Stimulated activated CD8-positive, alpha-beta memory T cell treated with anti-CD3 and anti-CD28 coated beads, Interleukin-15, amount 100 ng/mL, for 24 hours (primary cell): ENCODE data around the gene DHRS1.

Source experiments
- DNase-seq: peaks from one replicate; pipeline ENCODE4 v3.0.0-alpha.2; 2020; ENCODE audit warnings: low read depth

Gene DHRS1

DNA sequence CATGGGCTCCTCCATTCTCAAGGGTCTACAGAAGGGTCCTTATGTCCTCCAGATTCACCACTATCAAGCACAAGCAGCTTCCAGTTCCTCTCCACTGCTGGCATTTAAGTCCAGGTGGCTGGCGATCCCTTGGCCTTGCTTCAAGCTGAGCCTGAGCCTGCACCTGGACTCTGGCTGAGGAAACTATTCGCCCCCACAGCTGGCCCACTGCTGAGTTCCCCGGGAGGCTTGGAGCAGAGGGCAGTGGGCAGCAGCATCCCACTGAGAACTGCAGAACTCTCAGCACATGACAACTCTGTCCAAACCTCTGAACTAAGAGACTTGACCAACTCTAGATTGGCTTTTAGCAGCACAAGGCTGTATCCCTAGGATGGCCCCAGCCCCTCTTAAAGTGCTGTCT, 16.8 kb downstream of the DHRS1 start:
- DNase-seq = no peak

DNA sequence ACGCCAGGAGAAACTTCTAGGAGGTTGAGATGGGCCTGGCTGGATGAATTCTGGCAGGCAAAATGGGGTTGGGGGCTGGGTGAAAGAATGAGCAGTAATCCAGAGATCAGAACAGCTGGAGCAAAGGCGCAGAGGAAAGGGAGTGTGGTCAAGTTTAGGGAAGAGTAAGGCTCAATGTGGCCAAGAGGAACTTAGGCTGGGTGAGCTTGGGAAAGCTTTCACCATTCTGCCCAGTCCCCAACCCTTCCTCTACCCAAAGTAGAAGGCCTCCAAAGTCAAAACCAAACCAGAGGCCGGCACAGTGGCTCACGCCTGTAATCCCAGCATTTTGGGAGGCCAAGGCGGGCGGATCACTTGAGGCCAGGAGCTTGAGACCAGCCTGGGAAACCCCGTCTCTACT, 17.9 kb downstream of the DHRS1 start:
- no peak for DNase-seq

- DNase-seq = no peak
These were observed 18.7 kb downstream of the DHRS1 start for GRCh38 chr14:24280797-24281460.

DNA sequence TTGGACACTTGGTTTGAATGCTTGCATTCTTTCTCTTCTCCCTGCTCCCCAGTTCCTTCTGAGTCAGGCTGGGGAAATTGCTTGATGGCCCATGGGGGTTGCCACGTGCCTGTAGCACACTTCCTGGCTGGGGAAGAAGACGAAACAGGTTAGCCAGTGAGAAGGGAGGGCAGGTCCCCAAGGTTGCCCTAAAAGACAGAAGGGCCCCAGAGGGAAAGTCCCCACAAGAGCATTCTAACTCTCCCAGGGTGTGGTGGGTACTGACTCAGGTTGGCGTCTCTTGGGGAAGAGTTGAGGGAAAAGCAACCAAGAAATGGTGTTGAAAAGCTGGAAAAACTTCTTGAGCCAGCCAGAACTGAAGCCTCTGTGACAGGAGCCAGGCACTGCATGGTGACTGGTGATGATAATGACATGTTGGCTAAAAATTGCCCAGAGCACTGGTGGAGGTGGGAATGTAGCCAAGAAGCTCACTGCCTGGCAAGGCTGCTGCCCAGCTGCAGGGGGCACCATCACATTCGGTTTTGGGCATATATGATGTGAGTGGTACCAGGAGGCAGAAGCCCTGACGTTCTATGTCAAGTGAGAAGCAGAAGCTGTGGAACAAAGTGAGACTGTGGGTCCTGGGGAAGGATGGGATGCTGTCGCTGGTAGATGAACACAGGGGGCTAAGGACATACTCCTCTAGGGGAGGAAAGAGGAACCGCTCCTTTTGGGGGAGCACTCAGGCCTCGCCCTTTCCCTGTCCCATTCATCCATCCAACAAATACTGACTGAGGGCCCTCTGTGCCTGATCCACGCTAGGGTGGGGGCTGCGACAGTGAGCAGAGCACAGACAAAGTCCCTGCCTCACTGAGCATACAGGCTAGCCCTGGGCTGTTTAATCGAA, 20.0 kb downstream of the DHRS1 start:
- no peak for DNase-seq

DNA sequence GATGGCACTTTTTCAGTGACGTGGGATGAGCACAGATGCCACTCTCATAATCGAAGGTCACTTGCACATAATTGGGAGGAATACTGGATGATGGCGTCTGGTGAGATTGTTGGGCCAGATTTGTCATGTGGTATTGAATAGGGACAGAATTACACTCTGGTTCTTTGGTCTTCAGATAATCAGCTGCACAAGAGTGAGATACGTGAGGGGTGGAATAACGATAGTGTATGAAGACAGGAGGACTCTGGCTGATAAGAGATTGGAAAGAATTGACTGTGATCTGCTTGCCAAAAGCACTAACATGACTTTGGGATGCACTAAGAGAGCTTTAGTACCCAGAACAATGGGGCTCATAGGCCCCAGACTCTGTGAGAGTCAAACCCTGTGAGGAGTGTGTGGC, 21.2 kb downstream of the DHRS1 start:
- DNase-seq = no peak

DNA sequence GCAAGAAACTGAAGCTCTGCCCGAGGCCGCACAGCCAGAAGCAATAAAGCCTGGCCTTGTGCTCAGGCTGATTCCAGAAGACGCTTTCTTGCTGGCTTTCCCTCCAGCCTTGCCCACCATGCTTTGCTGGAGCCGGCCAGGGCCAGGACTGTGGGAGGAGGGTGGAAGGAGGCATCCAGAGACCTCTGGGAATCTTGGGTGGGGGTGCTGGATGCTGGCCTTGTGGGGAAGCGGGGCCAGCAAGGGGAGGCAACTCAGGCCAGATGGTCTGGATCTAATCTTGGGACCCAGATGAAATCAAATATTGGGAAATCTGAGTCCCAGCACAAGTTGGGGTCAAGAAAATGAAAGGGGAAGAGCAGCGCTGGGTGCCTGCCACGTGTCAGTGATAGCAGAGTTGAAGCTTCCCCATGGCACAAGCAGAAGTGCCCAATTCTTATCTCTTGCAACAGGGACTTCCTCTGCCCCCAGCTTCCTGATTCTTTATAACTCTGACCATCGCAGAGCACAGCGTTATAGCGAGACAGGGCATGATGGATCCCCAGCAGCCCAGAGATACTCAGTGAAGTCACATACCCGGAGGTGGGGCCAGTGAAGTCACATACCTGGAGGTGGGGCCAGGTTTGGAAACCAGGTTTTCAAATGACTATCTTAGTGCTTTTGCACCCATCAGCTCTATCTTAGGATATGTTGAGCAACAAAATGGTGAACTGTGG, 21.8 kb downstream of the DHRS1 start:
- no peak for DNase-seq

DNA sequence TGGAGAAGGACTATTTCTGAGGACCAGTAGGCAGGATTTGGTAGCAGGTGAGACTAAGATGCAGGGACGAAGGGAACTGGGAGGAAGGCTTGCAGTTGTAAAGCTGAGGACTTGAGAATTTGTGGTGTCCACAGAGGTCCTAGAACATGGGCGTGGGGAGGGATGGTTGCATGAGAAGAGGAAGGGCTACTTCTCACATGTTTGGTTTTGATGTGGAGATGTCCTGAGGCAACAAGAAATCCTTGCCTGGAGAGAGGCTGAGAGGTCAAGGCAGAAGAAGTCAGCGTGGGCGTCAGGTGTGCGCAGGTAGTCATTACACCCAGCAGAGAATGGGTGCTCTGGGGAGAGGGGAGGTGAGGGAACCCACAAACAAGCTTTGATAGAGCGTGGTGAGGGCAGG, 22.5 kb downstream of the DHRS1 start:
- DNase-seq = no peak

GRCh38 chr14:24274101-24274543, 25.5 kb downstream of the DHRS1 start:
- no peak for DNase-seq

DNA sequence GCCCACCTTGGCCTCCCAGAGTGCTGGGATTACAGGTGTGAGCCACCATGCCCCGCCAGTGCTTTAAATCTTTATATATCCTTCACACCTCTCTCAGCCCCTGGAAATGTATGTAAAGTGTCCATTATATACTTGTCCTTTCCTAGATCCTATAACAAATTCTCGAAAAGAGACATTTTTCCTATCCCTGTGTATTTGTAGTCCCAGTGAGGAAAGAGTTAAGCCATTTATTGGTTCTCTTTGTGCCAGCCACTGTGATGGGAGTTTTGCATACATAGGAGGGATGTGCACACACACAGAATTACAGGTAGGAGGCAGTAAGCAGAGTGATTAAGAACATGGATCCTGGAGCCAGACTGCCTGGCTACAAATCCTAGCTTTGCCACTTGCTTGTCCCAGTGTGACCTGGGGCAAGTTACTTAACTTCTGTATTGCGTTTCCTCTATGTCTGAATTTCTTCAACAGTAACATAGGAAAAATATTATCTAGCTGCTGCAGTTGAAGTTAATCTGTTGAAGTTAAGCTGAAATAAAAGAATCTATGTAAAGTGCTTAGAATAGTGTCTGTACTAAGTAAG, 26.1 kb downstream of the DHRS1 start:
- DNase-seq = no peak

GRCh38 chr14:24272467-24272866, 27.1 kb downstream of the DHRS1 start:
- no peak for DNase-seq

- no peak for DNase-seq
These were observed 27.7 kb downstream of the DHRS1 start for GRCh38 chr14:24271834-24272263.

GRCh38 chr14:24271134-24271833, 28.3 kb downstream of the DHRS1 start, which contains the start of gene RABGGTA:
RABGGTA (minus strand) TSS chr14:24271597; CDS start chr14:24271115, 482 bp downstream.
- DNase-seq = peak; percentile 69

DNA sequence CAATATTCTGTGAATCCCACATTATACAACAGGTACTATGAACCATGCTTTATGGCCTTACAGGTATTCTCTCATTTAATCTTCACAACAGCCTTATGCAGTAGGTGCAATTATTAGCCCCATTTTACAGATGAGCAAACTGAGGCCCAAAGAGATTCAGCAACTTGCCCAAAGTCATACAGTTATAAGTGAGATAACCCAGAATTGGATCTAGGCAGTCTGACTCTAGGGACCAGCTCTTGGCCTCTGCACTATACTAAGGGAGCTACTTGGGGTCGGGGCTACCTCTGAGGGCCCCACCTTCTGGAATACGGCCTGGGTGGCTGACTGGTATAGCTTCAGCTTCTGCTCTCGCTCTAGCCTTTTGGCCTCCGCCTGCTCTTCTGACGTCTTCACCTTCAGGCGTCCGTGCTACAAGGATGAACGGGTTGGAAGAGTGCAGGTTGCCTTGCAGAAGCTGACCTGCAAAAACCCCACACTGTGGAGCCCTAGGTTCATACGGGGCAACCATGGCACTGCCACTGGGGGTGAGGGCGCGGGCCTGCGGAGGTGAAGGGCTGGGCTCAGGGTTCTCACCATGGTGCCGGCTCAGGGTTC, 28.9 kb downstream of the DHRS1 start:
- no peak for DNase-seq

- DNase-seq = no peak
These were observed 29.6 kb downstream of the DHRS1 start for GRCh38 chr14:24269910-24270536.

- no peak for DNase-seq
These were observed 30.2 kb downstream of the DHRS1 start for GRCh38 chr14:24269368-24269767.

- DNase-seq = no peak
These were observed 31.4 kb downstream of the DHRS1 start for GRCh38 chr14:24268225-24268624.

DNA sequence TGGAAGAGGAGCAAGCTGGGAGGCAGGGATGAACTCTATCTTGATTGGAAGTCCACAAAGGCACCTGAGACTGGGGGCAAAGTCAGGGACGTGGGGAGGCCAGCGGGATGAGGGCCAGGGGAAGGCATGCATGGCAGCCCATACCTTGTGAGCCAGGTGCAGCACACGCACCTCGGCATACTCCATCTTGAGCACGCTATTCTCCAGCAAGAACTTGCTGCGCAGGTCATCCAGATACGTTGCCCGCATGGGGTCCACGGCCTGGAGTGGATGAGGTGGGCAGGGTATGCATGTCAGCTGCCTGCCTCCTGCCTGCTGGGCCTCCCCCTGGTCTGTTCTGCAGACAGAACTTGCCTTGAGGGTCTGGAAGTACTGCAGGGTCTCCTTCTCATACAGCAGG, 32.1 kb downstream of the DHRS1 start:
- DNase-seq = no peak

DNA sequence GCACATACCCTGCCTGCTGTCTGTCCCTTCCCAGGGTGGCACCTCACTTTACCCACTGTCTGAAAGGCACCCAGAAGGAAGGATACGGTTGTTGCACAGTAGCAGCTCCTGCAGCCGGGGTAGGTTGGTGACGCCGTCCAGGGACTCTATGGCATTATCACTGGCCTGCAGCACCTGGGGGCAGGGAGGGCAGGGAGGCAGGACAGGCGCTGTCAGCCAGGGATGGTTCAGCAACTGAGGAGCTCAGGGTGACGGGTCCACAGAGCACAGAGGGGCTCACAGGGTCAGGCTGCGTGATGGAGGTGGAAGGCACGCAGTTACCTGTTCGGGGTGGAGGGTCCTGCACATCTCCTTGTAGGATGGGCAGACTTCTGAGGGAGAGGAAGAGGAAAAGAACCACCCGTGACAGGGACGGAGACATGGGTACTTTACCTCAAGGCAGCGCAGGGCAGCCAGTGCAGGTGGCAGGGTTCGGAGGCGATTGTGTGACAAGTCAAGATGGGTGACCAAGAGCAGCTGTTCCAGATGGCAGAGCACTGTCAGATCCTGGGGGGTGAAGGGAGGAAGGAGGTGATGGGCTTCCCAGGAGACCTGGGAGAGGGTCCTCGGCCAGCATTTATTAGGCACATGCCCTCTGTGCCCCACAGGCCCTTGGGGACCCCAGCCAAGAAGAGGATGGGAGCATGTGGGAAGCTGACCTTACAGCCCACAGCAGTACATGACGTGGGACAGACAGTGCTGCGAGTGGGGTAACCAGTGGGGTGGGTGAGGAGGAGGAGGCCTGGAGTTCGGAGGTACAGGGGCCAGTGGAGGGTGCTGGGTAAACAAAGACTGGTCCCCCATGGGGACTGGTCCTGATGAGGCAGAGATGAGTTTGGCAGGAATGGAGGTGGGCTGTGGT, 33.0 kb downstream of the DHRS1 start:
- DNase-seq = no peak

DNA sequence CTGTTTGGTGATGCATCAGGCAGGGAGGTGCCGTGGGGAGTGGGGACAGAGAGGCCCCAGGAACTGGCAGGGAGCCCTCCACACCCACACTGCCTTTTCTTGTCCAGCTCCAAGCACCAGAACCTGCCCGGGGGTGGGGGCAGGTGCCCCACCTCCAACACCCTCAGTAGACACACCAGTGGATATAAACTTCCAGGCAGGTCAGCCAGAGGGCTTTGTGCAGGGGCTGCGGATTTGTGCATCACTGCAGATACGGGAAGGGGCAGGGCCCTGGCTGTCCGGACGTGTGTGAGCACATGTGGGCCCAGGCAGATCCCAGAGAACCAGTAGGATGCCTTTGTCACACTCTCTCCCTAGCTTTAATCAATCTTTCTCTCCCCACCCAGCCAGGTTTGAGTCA, 35.3 kb downstream of the DHRS1 start:
- DNase-seq = no peak

DNA sequence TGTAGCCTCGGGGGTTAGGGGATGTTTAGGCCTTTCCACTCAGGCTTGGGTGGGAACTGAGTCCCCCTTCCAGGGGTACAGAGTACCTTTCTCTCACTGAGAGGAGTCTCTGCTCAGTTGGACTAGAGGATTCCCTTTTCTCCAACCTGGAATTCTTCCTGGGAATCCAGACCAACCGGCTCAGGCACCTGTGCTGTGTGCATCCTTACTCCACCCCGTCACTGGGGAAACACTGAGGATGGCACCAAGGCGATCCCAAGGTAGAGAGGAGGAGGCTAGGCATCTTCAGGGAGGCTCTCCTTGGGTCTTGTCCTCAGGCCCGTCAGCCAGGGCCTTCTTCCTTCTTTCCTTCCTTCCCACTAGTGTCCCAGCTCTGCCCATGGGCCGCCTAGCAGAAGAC, 35.7 kb downstream of the DHRS1 start:
- DNase-seq = no peak
